NT2/D1 (cell line): ENCODE measurements around the gene PDLIM5.

ENCODE experiments used
- SUZ12 ChIP-seq: IDR thresholded peaks from 2 replicates; pipeline ENCODE4 v1.6.1; 2011; ENCODE audit not compliant: insufficient read length, insufficient read depth; ENCODE audit errors: extremely low read depth
- YY1 ChIP-seq: IDR thresholded peaks from 2 replicates; pipeline ENCODE4 v1.6.1; 2011; ENCODE audit not compliant: insufficient read length, insufficient read depth

DNA sequence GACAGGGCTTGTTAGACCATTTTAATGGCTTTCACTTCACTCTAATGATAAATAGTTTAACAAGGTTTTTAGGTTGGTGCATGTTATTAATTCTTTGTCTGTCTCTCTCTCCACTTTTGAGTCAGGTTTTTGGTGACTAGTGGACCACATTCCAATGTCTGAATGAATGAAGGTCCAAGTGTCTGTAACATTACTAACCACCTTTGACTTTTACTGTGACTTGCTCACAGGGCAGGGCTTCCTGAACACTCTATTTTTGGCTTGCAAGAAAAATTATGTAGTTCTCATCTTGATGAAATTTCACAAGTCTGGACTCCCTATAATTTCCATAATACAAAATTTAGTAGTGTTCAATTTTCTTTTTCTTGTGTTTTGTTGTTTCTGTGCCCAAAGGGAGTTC, 227.2 kb downstream of the PDLIM5 start:
- TF ChIP-seq SUZ12 = no peak
- no peak for TF ChIP-seq YY1
